Activated CD8-positive, alpha-beta memory T cell treated with anti-CD3 and anti-CD28 coated beads for 36 hours (primary cell): Measurements from ENCODE around the gene ALG6. TPM values are rescaled to one million over a fixed set of nuclear protein-coding genes. Genes with fewer than 3 reads are reported as not detected.
"Not testable (repeated sequence)": the region's sequence is repeated elsewhere in the genome, so short reads cannot be mapped to it uniquely, and the experiment has no call there.

Experiments used
- CTCF ChIA-PET: fragments of 350-600 bp; sonication (Branson Sonifier 250); formaldehyde crosslinking; loops from one replicate; lab custom pipeline; 2021; ENCODE audit warnings: antibody characterized with exemption; lab: Charles Lee
- POLR2A ChIA-PET: fragments of 350-600 bp; sonication (Branson Sonifier 250); formaldehyde crosslinking; loops from one replicate; lab custom pipeline; 2021; ENCODE audit warnings: antibody characterized with exemption; lab: Charles Lee
- total RNA-seq, 2 experiments: library from RNA; stranded (reverse); gene quantifications; one replicate each; pipeline ENCODE4 v1.2.3, GENCODE V29; 2021

The ALG6 gene
- total RNA-seq, 2 experiments from 2014 or later: 21.0 to 22.6 TPM

DNA sequence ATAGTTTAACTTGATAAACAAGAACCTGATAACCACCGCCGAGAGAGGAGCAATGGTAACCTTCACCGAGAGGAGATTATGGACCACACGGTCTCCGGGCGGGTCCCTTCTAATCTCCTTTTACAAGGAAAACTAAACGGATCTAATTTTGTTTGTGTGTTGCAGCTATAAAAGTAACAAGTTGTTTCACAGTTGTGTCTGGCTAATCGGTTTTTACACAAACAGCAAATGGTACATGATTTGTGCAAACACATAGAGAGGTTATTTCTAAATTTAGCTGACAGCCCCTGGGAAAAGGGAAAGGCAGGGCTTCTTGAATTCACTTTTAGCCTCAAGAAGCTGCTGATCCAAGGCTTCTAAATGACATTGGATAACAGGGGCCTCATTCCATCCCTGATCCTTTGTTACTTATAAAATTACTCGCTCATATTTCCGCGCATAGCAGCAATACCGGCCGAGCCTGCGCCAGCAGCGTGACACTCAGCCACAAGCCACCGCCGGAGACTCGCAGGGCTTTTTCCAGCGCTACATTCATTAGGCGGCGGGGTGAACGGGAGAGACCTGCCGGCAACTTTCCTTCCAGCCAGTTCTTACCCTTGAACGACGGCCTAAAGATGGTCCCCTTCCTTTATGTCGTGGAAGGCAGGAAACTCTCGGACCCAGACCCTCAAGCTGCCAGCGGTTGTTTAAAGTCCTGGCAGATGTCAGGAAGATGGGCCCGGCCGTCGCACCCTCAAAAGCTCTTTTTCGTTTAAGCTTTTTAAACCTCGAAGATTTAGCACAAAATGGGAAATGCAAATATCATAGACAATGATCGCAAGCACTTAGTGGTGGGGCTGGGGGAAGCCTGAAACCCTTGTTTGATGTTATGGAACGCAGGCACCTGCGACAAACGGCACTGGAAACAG, 40.7 kb upstream of the ALG6 start:
- POLR2A ChIA-PET: no interaction called here
- CTCF ChIA-PET: interaction anchor here (0.6 kb wide), 2 partner anchors 77 to 416 kb away, joined by 4 read pairs; no protein-coding TSS in a partner anchor

DNA sequence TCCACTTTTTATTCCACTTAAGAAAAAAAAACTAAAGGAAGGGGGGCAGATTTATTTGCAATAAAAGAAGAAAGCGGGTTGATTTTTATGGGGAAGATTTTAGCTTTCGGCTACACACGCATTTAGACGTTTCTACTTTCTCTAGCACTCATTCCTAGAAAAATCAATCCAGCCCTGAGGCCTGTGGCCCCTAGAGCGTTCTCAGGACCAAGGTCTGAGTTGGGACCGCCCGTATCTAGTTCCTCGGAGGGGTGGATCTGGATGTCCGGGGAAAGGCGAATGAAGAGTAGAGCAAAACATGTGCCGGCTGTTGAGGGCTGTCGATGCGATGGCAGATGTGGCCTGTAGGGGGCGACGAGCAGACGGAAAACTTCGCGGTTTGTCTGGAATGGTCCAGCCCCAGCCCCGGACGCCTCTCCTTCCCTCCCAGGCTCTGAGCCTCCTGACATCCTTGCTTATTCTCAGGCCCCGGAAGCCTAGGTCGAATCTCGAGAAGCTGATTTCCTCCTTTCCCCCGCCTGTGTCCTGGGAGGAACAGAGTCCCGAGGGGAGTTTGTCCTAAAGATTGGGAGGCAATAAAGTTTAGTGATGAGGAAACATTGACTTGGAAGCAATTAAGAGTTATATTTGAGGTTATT, 39.9 kb upstream of the ALG6 start:
- CTCF ChIA-PET: interaction anchor here (3.6 kb wide), 1 partner anchor 10 kb away, joined by 13 read pairs; no protein-coding TSS in a partner anchor
- POLR2A ChIA-PET: no interaction called here

DNA sequence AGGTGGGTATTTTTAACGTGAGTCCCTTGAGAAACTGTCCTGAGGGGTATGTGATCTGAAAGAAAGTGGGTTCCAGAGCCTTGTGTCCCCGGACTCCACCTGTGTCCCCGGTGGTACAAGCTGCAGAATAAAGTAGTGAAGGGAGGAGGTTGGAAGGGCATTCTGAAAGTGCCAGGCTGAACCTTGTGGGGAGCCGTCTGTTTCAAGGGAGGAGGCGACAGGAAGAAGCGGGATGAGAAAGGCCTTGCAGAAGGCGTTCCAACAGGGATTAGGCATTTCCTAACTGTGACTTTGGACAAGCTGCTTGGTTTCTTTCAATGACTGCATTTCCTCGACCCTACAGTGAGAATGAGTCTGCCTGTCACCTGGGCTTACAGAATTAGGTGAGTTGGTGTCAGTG, 39.3 kb upstream of the ALG6 start:
- CTCF ChIA-PET: interaction anchor here (3.6 kb wide), 1 partner anchor 11 kb away, joined by 13 read pairs; no protein-coding TSS in a partner anchor

DNA sequence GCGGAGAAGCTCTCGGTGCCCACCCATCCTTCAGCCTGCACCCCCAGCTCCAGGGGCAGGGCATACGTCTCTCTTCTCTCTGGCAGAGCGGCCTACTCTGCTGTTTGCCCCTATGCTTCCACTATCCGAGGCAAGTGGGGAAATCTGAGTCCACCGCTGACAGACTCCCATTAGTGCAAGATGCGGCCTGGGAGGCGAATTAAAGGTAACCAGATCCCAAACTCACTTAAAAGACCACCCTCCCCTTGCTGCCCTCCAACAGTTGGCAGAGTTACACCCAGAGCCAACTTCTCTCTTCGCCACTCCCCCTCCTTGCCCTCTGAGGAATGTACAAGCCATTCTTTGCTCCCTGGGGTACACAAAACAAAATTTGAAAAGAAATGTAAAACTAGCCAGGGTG, 38.6 kb upstream of the ALG6 start:
- ChIA-PET POLR2A (no interaction called here), CTCF (interaction anchor here (1.1 to 3.6 kb wide), 2 partner anchors 9 to 11 kb away, joined by 4 to 13 read pairs; no protein-coding TSS in a partner anchor)

More for the DNA sequence above, 39.3 kb upstream of the ALG6 start:
- POLR2A ChIA-PET: no interaction called here

DNA sequence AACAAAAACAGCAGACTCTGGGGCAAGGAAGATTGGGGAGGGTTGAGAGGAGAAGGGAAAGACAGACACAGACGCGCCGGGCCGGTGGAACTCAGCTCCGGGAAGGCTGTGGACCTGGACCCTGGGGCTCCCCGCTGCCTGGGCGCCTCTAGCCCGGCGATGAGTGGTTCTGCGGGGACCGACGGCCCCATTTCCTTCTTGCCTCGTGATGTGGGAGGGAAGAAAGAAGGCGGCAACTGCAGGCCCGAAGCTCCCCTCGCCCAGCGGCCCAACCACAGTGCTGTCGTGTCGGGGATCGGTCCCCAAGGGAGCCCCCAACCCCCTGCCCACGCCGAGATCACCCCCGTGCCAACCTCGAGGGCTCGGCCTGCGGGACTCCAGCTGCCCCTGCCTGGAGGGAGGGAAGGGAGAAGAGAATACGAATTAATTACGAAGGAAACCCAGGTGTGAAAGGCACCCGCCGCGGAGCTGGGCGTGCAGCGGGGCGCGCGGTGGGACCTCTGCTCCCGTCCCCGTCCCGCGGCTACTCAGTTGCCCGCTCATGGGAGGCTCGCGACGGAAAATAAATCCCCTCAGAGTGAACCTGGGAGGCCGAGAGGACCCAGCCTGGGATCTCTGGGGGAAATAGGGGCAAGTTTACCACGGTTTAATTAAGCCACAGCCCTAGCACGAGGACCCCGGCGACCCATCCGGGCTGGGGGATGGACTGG, 37.7 kb upstream of the ALG6 start:
- POLR2A ChIA-PET: no interaction called here
- CTCF ChIA-PET: interaction anchor here (1.1 to 3.6 kb wide), 2 partner anchors 10 to 12 kb away, joined by 4 to 13 read pairs; no protein-coding TSS in a partner anchor

GRCh38 chr1:63330331-63330916, 37.0 kb upstream of the ALG6 start:
- ChIA-PET POLR2A (no interaction called here), CTCF (interaction anchor here (3.6 kb wide), 1 partner anchor 13 kb away, joined by 13 read pairs; no protein-coding TSS in a partner anchor)

GRCh38 chr1:63342402-63342801, 25.0 kb upstream of the ALG6 start:
- CTCF ChIA-PET: no interaction called here
- POLR2A ChIA-PET: no interaction called here

- ChIA-PET POLR2A (no interaction called here), CTCF (no interaction called here)
Measured at GRCh38 chr1:63343922-63344321, 23.5 kb upstream of the ALG6 start.

DNA sequence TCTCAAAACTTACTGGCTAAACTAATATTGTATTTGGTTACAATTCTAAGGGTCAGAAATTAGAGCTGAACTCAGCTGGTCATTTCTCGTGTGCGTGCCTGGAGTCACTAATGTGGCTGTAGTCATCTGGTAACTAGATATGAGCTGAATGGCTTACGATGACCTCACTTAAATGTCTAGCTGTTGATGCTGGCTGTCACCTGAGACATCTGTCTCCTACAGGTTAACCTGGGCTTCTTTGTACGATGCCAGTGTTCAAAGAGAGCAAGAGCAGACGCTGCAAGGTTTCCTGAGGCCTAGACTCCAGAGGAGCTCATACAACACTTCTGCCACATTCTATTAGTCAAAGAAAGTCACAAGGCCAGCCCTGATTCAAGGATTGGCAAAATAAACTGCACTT, 17.1 kb upstream of the ALG6 start:
- CTCF ChIA-PET: no interaction called here

GRCh38 chr1:63352736-63353135, 14.7 kb upstream of the ALG6 start:
- POLR2A ChIA-PET: no interaction called here
- CTCF ChIA-PET: no interaction called here

More for the DNA sequence above, 17.1 kb upstream of the ALG6 start:
- POLR2A ChIA-PET: no interaction called here

- POLR2A ChIA-PET, CTCF ChIA-PET: not testable (repeated sequence)
Measured at GRCh38 chr1:63356234-63356633, 11.2 kb upstream of the ALG6 start.

- POLR2A ChIA-PET: interaction anchor here (0.5 kb wide), 1 partner anchor 8 kb away, joined by 3 read pairs; no protein-coding TSS in a partner anchor
- CTCF ChIA-PET: no interaction called here
Measured at GRCh38 chr1:63359561-63359960, 7.9 kb upstream of the ALG6 start.

DNA sequence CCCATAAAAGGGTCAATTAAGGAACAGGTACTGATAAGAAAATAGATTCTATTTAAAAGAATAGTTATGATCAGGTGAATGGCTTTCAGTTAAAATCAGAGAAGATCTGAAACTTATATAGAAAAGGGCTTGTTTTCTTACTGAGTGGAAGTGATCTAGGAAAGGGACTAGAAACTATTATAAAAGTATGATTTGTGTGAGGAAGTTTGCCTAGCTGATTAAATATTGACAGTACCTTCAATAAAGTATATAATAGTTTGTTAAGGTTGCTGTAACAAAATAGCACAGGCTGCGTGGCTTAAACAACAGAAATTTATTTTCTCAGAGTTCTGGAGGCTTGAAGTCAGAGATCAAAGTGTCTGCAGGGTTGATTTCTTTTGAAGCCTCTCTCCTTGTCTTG, 5.4 kb upstream of the ALG6 start:
- CTCF ChIA-PET: no interaction called here
- POLR2A ChIA-PET: no interaction called here

DNA sequence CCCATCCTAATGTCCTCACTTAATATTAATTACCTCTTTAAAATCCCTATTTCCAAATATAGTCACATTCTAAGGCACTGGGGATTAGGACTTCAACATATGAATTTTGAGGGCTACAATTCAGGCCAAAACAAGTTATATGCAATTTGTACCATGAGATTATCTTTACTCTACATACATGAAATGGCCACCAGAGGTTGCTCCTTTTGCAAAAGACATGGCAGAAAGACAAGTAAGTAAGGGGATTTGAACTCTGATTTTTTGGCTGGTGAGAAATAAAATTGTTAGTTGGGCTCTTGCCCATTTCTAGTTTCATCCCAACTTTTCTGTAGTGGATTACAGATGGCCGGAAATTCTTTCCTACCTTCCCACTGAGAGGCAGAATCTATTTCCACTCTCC, 4.8 kb upstream of the ALG6 start:
- POLR2A ChIA-PET: no interaction called here
- CTCF ChIA-PET: no interaction called here

GRCh38 chr1:63363014-63363413, 4.4 kb upstream of the ALG6 start:
- POLR2A ChIA-PET: no interaction called here
- CTCF ChIA-PET: no interaction called here

GRCh38 chr1:63366908-63367214, 566 bp upstream of the ALG6 start:
- CTCF ChIA-PET: no interaction called here
- POLR2A ChIA-PET: no interaction called here

DNA sequence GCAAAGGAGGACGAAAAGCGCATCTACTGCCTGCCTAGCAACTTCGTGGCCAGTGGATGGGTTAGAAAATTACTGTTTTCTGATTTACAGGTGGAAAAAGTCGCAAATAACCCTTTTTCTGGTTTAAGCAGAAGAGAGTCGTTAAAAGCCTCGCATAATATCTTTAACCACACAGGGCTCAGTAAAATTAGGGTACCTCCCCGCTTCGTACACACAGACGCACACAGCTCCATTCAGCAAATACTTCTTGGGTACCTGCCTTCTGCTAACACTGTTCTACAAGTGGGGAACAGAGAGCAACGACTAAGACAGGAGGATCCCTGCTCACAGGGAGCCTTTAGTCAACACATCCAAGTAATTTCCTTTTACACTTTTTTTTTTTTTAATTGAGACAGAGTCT, 704 bp downstream of the ALG6 start:
- POLR2A ChIA-PET: interaction anchor here (0.6 to 0.7 kb wide), 3 partner anchors 8 to 155 kb away, joined by 3 read pairs; partner anchors contain the start of genes EFCAB7 and ITGB3BP
- CTCF ChIA-PET: interaction anchor here (0.9 kb wide), 1 partner anchor 124 kb away, joined by 3 read pairs; no protein-coding TSS in a partner anchor

GRCh38 chr1:63379583-63379982, 12.2 kb downstream of the ALG6 start:
- POLR2A ChIA-PET: no interaction called here
- CTCF ChIA-PET: no interaction called here

GRCh38 chr1:63381741-63382140, 14.3 kb downstream of the ALG6 start:
- ChIA-PET CTCF (no interaction called here), POLR2A (no interaction called here)
